GM12892 (cell line): Measurements from ENCODE around the gene FHL2. TPM values are rescaled to one million over a fixed set of nuclear protein-coding genes. Genes with fewer than 3 reads are reported as not detected.
A peak's percentile ranks its signal among the peaks of the same experiment; 100 is the strongest.

ENCODE experiments used
- DNase-seq: peaks from one replicate; pipeline ENCODE4 v3.0.0; 2011; ENCODE audit not compliant: insufficient read length
- FAIRE-seq: peaks from 2 replicates; lab custom pipeline; 2011; peaks lifted over from hg19 to GRCh38; lab: Jason Lieb, UNC
- POLR2A ChIP-seq: IDR thresholded peaks from 2 replicates; pipeline ENCODE4 v1.6.1; 2011; ENCODE audit warnings: low read depth, low read length, control low read depth
- POLR2AphosphoS5 ChIP-seq: IDR thresholded peaks from 2 replicates; pipeline ENCODE4 v1.6.1; 2011; ENCODE audit warnings: low read depth, low read length, control low read depth
- TAF1 ChIP-seq: IDR thresholded peaks from 2 replicates; pipeline ENCODE4 v1.6.1; 2011; ENCODE audit warnings: low read depth, mild to moderate bottlenecking, control low read depth, low read length, borderline replicate concordance
- polyA plus RNA-seq: library from polyadenylated mRNA; unstranded; fragments of >200 nt; gene quantifications from one replicate; pipeline ENCODE4 v1.2.1, GENCODE V29; 2012; ENCODE audit warnings: missing spikeins, inconsistent platforms; ENCODE audit not compliant: missing spikeins

The FHL2 gene
- 5.1 TPM for polyA plus RNA-seq

- TF ChIP-seq POLR2A (no peak; the same call in 1 of the 2 replicates), POLR2AphosphoS5 (no peak)
- FAIRE-seq (no peak), DNase-seq (peak; percentile 72)
These were observed at the start of gene FHL2 for GRCh38 chr2:105398336-105399206. Gene FHL2, minus strand, starts transcription at chr2:105399051. Its CDS starts 12,535 bp downstream, at chr2:105386516.

GRCh38 chr2:105447476-105447875, 48.6 kb upstream of the FHL2 start:
- TF ChIP-seq POLR2AphosphoS5, result no peak
- TF ChIP-seq POLR2A, result no peak
- no peak for TF ChIP-seq TAF1
- no peak for FAIRE-seq
- DNase-seq, result no peak

- DNase-seq (no peak), FAIRE-seq (no peak)
- no peak for TF ChIP-seq POLR2A
- no peak for TF ChIP-seq POLR2AphosphoS5
- no peak for TF ChIP-seq TAF1
These were observed 47.6 kb upstream of the FHL2 start for GRCh38 chr2:105446501-105446900.

DNA sequence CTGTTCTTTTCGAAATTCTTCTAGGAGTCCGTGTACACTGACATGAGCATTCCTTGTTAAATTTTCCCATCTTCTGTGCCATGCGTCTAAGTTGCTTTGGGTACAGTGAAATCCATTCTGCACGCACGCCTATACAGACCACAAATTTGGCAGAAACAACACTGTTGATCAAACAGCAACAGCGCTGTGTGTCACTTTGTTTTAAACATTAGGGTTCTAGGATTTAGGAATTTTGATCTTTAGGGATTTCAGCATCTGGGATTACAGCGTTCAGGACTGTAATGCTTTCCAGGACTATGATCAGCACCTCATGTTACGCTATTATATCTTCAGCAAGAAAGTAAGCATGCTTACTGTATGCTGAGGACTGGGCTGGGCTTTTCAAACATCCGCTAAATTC, 47.1 kb upstream of the FHL2 start:
- DNase-seq, result no peak
- TF ChIP-seq TAF1, result no peak
- TF ChIP-seq POLR2AphosphoS5, result no peak
- TF ChIP-seq POLR2A, result no peak
- no peak for FAIRE-seq

GRCh38 chr2:105445498-105445897, 46.6 kb upstream of the FHL2 start:
- FAIRE-seq (no peak), DNase-seq (no peak)
- TF ChIP-seq POLR2AphosphoS5 (no peak), POLR2A (no peak), TAF1 (no peak)

DNA sequence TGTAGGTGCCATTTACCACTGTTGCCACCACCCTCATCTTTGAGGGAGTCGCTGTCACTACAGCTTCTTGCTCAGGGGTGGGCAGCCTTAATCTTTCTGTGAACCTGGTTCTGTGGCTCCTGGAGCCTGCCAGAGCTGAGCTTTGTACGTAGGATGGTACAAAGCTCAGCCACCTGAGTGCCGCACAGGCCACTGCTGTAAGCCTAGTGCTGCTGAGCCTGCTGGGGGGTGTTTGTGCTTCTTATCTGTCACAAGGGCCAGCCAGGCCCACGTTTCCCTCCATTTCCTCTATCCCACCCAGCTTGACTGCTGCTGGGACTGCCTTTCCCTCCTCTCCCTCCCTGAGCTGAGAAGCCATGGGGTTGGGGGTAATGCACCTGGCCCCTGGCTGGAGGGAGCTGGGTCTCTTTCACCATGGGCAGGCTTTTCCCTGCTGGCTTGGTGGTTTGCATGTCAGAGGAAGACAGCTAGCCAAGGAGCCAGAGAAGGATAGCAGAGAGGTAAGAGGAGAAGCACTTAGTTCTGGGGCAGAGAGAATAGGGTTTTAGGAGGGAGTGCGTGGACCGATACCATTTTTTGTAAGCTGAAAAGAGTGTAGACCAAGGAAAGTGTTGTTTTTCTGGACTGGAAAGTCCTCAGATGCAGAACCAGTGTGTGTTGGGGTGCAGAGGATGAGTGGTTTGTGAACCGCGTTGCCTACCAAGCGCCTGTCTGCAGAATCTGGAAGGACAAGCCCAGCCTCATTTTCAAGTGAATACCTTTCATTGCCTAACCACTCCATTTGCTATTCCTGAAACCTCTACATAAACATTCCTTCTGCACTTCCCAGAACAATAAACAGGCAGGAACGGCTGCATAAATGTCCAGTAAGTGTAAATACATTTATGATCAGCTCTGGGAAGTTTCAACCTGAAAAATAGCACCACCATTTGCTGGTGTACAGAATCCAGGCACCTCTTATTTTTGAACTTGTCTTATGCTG, 45.1 kb upstream of the FHL2 start:
- DNase-seq (no peak), FAIRE-seq (no peak)
- TF ChIP-seq TAF1 (no peak), POLR2AphosphoS5 (no peak)

DNA sequence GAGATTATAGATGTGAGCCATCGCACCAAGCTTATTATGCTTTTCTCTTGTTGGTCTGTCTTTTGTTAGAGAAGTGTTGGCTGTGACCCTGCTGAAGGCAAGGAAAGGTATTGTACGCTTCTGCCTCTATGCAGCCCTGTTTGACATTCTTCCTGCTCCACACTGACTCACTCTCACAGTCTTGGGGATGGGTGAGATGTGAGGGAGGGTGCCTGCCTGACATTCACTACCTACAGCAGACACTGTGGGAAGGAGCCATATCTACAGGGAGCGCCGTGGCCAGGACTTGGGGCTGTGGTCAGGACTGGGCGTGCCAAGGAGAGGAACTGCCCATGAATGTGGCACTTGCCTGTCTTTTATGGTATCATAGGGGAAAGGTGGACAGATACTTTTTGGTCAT, 43.9 kb upstream of the FHL2 start:
- TF ChIP-seq POLR2AphosphoS5, result no peak
- no peak for TF ChIP-seq POLR2A
- TF ChIP-seq TAF1, result no peak
- no peak for DNase-seq
- no peak for FAIRE-seq

- no peak for DNase-seq
- FAIRE-seq, result no peak
- TF ChIP-seq POLR2A (no peak), TAF1 (no peak), POLR2AphosphoS5 (no peak)
These were observed 43.2 kb upstream of the FHL2 start for GRCh38 chr2:105442056-105442455.

GRCh38 chr2:105439141-105439540, 40.3 kb upstream of the FHL2 start:
- no peak for FAIRE-seq
- no peak for DNase-seq
- no peak for TF ChIP-seq POLR2AphosphoS5
- TF ChIP-seq TAF1, result no peak
- no peak for TF ChIP-seq POLR2A

DNA sequence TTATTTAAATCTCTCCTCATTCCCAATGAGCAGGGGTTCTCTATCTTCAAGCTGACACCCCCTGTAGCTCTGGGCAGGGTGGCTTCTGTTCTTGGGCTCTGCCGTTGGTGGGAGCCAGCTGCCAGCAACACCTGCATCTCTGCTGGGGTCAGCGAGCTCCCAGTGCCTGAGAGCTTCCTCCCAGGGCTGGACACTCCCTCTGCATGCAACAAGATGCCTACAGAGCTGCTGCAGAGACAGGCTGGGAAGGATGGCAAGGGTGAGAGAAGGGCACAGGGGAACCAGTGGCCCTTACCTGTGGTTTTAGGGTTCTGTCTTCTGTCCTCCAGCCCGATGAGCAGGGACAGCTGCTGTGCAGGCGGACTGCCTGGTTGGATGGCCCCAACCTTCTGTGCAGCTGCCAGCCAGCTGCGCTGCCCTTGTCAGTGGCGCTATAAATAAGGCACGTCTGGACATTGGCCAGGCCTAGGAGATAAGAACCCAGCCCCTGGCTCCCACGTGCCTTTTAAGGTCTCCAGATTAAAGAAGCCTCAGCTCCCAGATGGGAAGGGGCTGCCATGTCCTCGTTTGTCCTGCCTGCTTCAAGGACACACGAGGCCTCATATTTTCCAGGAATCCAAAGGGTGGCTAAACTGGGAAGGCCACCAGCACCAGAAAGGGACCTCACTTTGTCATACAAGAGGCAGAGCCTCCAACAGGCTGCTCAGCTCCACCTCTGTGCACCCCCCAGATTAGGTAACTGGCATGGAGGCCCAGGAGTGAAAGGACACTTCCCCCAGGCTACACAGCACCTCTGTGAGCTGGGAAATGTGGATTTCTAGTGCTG, 39.5 kb upstream of the FHL2 start:
- TF ChIP-seq POLR2AphosphoS5 (no peak), TAF1 (no peak), POLR2A (no peak)
- FAIRE-seq (no peak), DNase-seq (no peak)
